Memory B cell (primary cell): Measurements from ENCODE around the gene ST7.

Experiments
- ATAC-seq: fragments of 150-1000 bp; cut with Tn5 transposase; 2 replicates; pipeline ENCODE4 v1.10.0; 2021; ENCODE audit warnings: low read depth, mild to moderate bottlenecking, moderate library complexity
- DNase-seq, 2 donors: peaks; one replicate each; pipeline ENCODE4 v3.0.0; 2022; ENCODE audit warnings: low spot score in 2 of 2
- H3K27ac Mint-ChIP-seq: one replicate; pipeline ENCODE4 v1.8.0; 2022; ENCODE audit warnings: mild to moderate bottlenecking, moderate library complexity, mixed read lengths
- H3K27me3 Mint-ChIP-seq: one replicate; pipeline ENCODE4 v1.8.0; 2022; ENCODE audit warnings: mixed read lengths
- H3K36me3 Mint-ChIP-seq: one replicate; pipeline ENCODE4 v1.8.0; 2022; ENCODE audit warnings: mild to moderate bottlenecking, mixed read lengths
- H3K4me1 Mint-ChIP-seq: one replicate; pipeline ENCODE4 v1.8.0; 2022; ENCODE audit warnings: mixed read lengths
- H3K4me3 Mint-ChIP-seq: one replicate; pipeline ENCODE4 v1.8.0; 2022; ENCODE audit warnings: mild to moderate bottlenecking, moderate library complexity, mixed read lengths
- H3K9me3 Mint-ChIP-seq: one replicate; pipeline ENCODE4 v1.8.0; 2022; ENCODE audit warnings: mixed read lengths

The ST7 gene

GRCh38 chr7:117012696-117013095, 59.4 kb downstream of the ST7 start:
- Mint-ChIP-seq H3K4me1 (peaks cover 44% of the 10 kb centered on the region), H3K4me3 (no peak overlapping the region), H3K27ac (no peak overlapping the region), H3K36me3 (no peaks in the 10 kb centered on the region), H3K9me3 (no peaks in the 10 kb centered on the region), H3K27me3 (no peaks in the 10 kb centered on the region)
- DNase-seq (peak in 1 of 2 donors; percentile 14), ATAC-seq (peak; percentile 25)

GRCh38 chr7:117014099-117014656, 60.9 kb downstream of the ST7 start:
- Mint-ChIP-seq H3K27me3 (no peaks in the 10 kb centered on the region), H3K4me3 (peak overlapping the region; percentile 37), H3K4me1 (peaks cover 43% of the 10 kb centered on the region), H3K9me3 (no peaks in the 10 kb centered on the region), H3K36me3 (no peaks in the 10 kb centered on the region), H3K27ac (no peak overlapping the region)
- no peak for DNase-seq
- no peak for ATAC-seq

GRCh38 chr7:117014673-117015133, 61.4 kb downstream of the ST7 start:
- Mint-ChIP-seq H3K9me3 (no peaks in the 10 kb centered on the region), H3K27me3 (no peaks in the 10 kb centered on the region), H3K36me3 (no peaks in the 10 kb centered on the region), H3K4me1 (peaks cover 41% of the 10 kb centered on the region), H3K4me3 (peak overlapping the region; percentile 67), H3K27ac (peak overlapping the region; percentile 55)
- peak; percentile 77 for ATAC-seq
- peak in 1 of 2 donors; percentile 15 for DNase-seq

GRCh38 chr7:117015258-117016184, 62.2 kb downstream of the ST7 start:
- H3K9me3 Mint-ChIP-seq, result no peaks in the 10 kb centered on the region
- peak overlapping the region; percentile 55 for H3K27ac Mint-ChIP-seq
- no peaks in the 10 kb centered on the region for H3K36me3 Mint-ChIP-seq
- ATAC-seq, result no peak
- no peak for DNase-seq
- H3K4me1 Mint-ChIP-seq, result peaks cover 32% of the 10 kb centered on the region
- H3K27me3 Mint-ChIP-seq, result no peaks in the 10 kb centered on the region
- H3K4me3 Mint-ChIP-seq, result peak overlapping the region; percentile 54

GRCh38 chr7:117017017-117017451, 63.7 kb downstream of the ST7 start:
- peak overlapping the region; percentile 31 for H3K4me3 Mint-ChIP-seq
- H3K36me3 Mint-ChIP-seq, result no peaks in the 10 kb centered on the region
- no peaks in the 10 kb centered on the region for H3K27me3 Mint-ChIP-seq
- no peaks in the 10 kb centered on the region for H3K9me3 Mint-ChIP-seq
- peak overlapping the region; percentile 5 for H3K27ac Mint-ChIP-seq
- peaks cover 18% of the 10 kb centered on the region for H3K4me1 Mint-ChIP-seq
- DNase-seq, result no peak
- ATAC-seq, result peak; percentile 22

GRCh38 chr7:117017702-117018266, 64.5 kb downstream of the ST7 start:
- H3K36me3 Mint-ChIP-seq, result no peaks in the 10 kb centered on the region
- peak overlapping the region; percentile 5 for H3K27ac Mint-ChIP-seq
- H3K9me3 Mint-ChIP-seq, result no peaks in the 10 kb centered on the region
- peaks cover 18% of the 10 kb centered on the region for H3K4me1 Mint-ChIP-seq
- H3K4me3 Mint-ChIP-seq, result peak overlapping the region; percentile 31
- no peaks in the 10 kb centered on the region for H3K27me3 Mint-ChIP-seq
- ATAC-seq, result no peak
- no peak for DNase-seq

GRCh38 chr7:117018713-117019112, 65.4 kb downstream of the ST7 start:
- Mint-ChIP-seq H3K27me3 (no peaks in the 10 kb centered on the region), H3K9me3 (no peaks in the 10 kb centered on the region), H3K4me1 (peaks cover 22% of the 10 kb centered on the region), H3K4me3 (no peak overlapping the region), H3K27ac (no peak overlapping the region), H3K36me3 (no peaks in the 10 kb centered on the region)
- DNase-seq (no peak), ATAC-seq (no peak)

- H3K27me3 Mint-ChIP-seq, result no peaks in the 10 kb centered on the region
- no peaks in the 10 kb centered on the region for H3K36me3 Mint-ChIP-seq
- no peaks in the 10 kb centered on the region for H3K9me3 Mint-ChIP-seq
- no peak overlapping the region for H3K27ac Mint-ChIP-seq
- no peak overlapping the region for H3K4me3 Mint-ChIP-seq
- no peak for ATAC-seq
- DNase-seq, result no peak
- H3K4me1 Mint-ChIP-seq, result peaks cover 20% of the 10 kb centered on the region
These were observed 66.0 kb downstream of the ST7 start for GRCh38 chr7:117019287-117019686.

GRCh38 chr7:117019786-117020590, 66.7 kb downstream of the ST7 start:
- Mint-ChIP-seq H3K4me1 (peaks cover 19% of the 10 kb centered on the region), H3K27me3 (no peaks in the 10 kb centered on the region), H3K27ac (no peak overlapping the region), H3K9me3 (no peaks in the 10 kb centered on the region), H3K4me3 (no peak overlapping the region), H3K36me3 (no peaks in the 10 kb centered on the region)
- DNase-seq (no peak), ATAC-seq (peak; percentile 73)

GRCh38 chr7:117020591-117020973, 67.3 kb downstream of the ST7 start:
- no peak for ATAC-seq
- no peaks in the 10 kb centered on the region for H3K9me3 Mint-ChIP-seq
- no peak for DNase-seq
- H3K4me1 Mint-ChIP-seq, result peaks cover 13% of the 10 kb centered on the region
- H3K27me3 Mint-ChIP-seq, result no peaks in the 10 kb centered on the region
- H3K27ac Mint-ChIP-seq, result no peak overlapping the region
- H3K36me3 Mint-ChIP-seq, result no peaks in the 10 kb centered on the region
- no peak overlapping the region for H3K4me3 Mint-ChIP-seq

- Mint-ChIP-seq H3K27me3 (no peaks in the 10 kb centered on the region), H3K36me3 (no peaks in the 10 kb centered on the region), H3K9me3 (no peaks in the 10 kb centered on the region), H3K4me1 (peaks cover 12% of the 10 kb centered on the region), H3K4me3 (no peak overlapping the region), H3K27ac (no peak overlapping the region)
- ATAC-seq, result no peak
- DNase-seq, result no peak
These were observed 68.1 kb downstream of the ST7 start for GRCh38 chr7:117021366-117021765.

GRCh38 chr7:117021986-117022385, 68.7 kb downstream of the ST7 start:
- Mint-ChIP-seq H3K9me3 (no peaks in the 10 kb centered on the region), H3K27me3 (no peaks in the 10 kb centered on the region), H3K27ac (no peak overlapping the region), H3K36me3 (no peaks in the 10 kb centered on the region), H3K4me1 (peaks cover 11% of the 10 kb centered on the region), H3K4me3 (no peak overlapping the region)
- no peak for ATAC-seq
- DNase-seq, result no peak

GRCh38 chr7:117023325-117023854, 70.1 kb downstream of the ST7 start:
- ATAC-seq, result no peak
- Mint-ChIP-seq H3K4me1 (peaks cover 6% of the 10 kb centered on the region), H3K27me3 (no peaks in the 10 kb centered on the region), H3K27ac (peak overlapping the region; percentile 61), H3K9me3 (no peaks in the 10 kb centered on the region), H3K4me3 (no peak overlapping the region), H3K36me3 (no peaks in the 10 kb centered on the region)
- no peak for DNase-seq
